Adipocyte (in vitro differentiated cells): Measurements from ENCODE around the gene LAMA4.

Source experiments
- DNase-seq: peaks from one replicate; pipeline ENCODE4 v3.0.0-alpha.2; 2015; ENCODE audit warnings: low read depth
- H3K27me3 ChIP-seq: replicated peaks from 2 replicates; pipeline ENCODE4 v1.7.0; 2013; ENCODE audit warnings: mild to moderate bottlenecking, low read length, moderate library complexity; ENCODE audit not compliant: control insufficient read depth, insufficient read depth
- H3K36me3 ChIP-seq: 2 replicates; pipeline ENCODE4 v1.7.0; 2013; ENCODE audit warnings: low read length, mild to moderate bottlenecking, moderate library complexity; ENCODE audit not compliant: control insufficient read depth, insufficient read depth, severe bottlenecking
- H3K4me1 ChIP-seq: 2 replicates; pipeline ENCODE4 v1.7.0; 2013; ENCODE audit warnings: mild to moderate bottlenecking, low read length, moderate library complexity; ENCODE audit not compliant: control insufficient read depth, insufficient read depth
- H3K4me3 ChIP-seq: 2 replicates; pipeline ENCODE4 v1.7.0; 2013; ENCODE audit warnings: mild to moderate bottlenecking, low read length, moderate library complexity
- H3K9ac ChIP-seq: 2 replicates; pipeline ENCODE4 v1.7.0; 2013; ENCODE audit warnings: mild to moderate bottlenecking, low read length, moderate library complexity
- H3K9me3 ChIP-seq: 2 replicates; pipeline ENCODE4 v1.7.0; 2013; ENCODE audit warnings: mild to moderate bottlenecking, low read length, moderate library complexity; ENCODE audit not compliant: control insufficient read depth

LAMA4 gene

DNA sequence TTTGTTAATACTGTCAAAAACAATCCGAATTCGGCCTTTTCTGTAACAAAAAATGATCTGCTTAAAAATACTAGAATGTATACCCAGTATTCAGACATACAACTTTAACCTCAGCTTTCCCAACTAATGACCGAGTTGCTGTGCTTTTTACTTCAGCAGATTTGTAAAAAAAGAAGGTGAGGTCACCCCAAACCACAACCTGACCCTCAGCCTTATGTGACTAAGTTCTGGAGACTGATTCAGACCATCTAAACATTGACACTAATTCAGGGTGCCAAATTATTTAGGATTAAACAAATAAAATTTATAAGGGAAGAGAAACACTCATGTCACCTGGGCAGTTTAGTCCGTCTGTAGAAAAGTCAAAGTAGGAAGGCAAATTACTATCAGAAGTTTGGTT, 192.8 kb downstream of the LAMA4 start:
- H3K4me1 ChIP-seq = peaks cover 6% of the 10 kb centered on the region
- no peaks in the 10 kb centered on the region for H3K27me3 ChIP-seq
- H3K9ac ChIP-seq = no peak overlapping the region
- H3K36me3 ChIP-seq = no peaks in the 10 kb centered on the region
- no peak for DNase-seq
- no peak overlapping the region for H3K4me3 ChIP-seq
- H3K9me3 ChIP-seq = no peaks in the 10 kb centered on the region
